ENCODE results near the gene SPIN2A.
"Not testable (repeated sequence)": the region's sequence is repeated elsewhere in the genome, so short reads cannot be mapped to it uniquely, and the experiment has no call there.

GRCh38 chrX:57136589-57136988 is 608 bp downstream of the SPIN2A start:
- TF ChIP-seq, protein P1, sequence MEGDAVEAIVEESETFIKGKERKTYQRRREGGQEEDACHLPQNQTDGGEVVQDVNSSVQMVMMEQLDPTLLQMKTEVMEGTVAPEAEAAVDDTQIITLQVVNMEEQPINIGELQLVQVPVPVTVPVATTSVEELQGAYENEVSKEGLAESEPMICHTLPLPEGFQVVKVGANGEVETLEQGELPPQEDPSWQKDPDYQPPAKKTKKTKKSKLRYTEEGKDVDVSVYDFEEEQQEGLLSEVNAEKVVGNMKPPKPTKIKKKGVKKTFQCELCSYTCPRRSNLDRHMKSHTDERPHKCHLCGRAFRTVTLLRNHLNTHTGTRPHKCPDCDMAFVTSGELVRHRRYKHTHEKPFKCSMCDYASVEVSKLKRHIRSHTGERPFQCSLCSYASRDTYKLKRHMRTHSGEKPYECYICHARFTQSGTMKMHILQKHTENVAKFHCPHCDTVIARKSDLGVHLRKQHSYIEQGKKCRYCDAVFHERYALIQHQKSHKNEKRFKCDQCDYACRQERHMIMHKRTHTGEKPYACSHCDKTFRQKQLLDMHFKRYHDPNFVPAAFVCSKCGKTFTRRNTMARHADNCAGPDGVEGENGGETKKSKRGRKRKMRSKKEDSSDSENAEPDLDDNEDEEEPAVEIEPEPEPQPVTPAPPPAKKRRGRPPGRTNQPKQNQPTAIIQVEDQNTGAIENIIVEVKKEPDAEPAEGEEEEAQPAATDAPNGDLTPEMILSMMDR (IDR thresholded peaks at IDR 0.05; ENCODE audit: control extremely low read depth in 1 of 3, insufficient read depth in 1 of 3, low read depth in 1 of 3, low read length in 3 of 3), result not testable (repeated sequence)
- TF ChIP-seq JUN (IDR thresholded peaks at IDR 0.05; ENCODE audit: low read depth, low read length); JUND (IDR thresholded peaks at IDR 0.05; ENCODE audit: low read length); POLR2AphosphoS5 (IDR thresholded peaks at IDR 0.05; ENCODE audit: low read depth, low read length); POLR2A (IDR thresholded peaks at IDR 0.05; ENCODE audit: control extremely low read depth in 1 of 2, low read depth in 2 of 2, low read length in 2 of 2); ATF3 (IDR thresholded peaks at IDR 0.05; ENCODE audit: insufficient read depth, low read depth, low read length): not testable (repeated sequence)

Data from H1 (cell line).